ENCODE measurements around the gene PRKCB.
"Not testable (repeated sequence)": the region's sequence is repeated elsewhere in the genome, so short reads cannot be mapped to it uniquely, and the experiment has no call there.

DNA sequence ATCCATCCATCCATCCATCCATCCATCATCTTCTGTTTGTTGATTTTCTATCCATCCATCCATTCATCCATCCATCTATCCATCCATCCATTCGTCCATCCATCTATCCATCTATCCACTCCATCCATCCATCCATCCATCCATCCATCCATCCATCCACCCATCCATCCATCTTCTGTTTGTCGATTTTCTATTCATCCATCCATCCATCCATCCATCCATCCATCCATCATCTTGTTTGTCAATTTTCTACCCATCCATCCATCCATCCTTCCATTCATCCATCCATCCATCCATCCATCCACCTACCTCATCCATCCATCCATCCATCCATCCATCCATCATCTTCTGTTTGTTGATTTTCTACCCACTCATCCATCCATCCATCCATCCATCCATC is 97.9 kb downstream of the PRKCB start:
- TF ChIP-seq, protein P1, sequence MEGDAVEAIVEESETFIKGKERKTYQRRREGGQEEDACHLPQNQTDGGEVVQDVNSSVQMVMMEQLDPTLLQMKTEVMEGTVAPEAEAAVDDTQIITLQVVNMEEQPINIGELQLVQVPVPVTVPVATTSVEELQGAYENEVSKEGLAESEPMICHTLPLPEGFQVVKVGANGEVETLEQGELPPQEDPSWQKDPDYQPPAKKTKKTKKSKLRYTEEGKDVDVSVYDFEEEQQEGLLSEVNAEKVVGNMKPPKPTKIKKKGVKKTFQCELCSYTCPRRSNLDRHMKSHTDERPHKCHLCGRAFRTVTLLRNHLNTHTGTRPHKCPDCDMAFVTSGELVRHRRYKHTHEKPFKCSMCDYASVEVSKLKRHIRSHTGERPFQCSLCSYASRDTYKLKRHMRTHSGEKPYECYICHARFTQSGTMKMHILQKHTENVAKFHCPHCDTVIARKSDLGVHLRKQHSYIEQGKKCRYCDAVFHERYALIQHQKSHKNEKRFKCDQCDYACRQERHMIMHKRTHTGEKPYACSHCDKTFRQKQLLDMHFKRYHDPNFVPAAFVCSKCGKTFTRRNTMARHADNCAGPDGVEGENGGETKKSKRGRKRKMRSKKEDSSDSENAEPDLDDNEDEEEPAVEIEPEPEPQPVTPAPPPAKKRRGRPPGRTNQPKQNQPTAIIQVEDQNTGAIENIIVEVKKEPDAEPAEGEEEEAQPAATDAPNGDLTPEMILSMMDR (IDR thresholded peaks at IDR 0.05; ENCODE audit: poor library complexity), result not testable (repeated sequence)
- TF ChIP-seq EZH2 (IDR thresholded peaks at IDR 0.05; ENCODE audit: borderline replicate concordance); EZH2phosphoT487 (IDR thresholded peaks at IDR 0.05; ENCODE audit: low read depth, severe bottlenecking, unreplicated experiment): not testable (repeated sequence)
